ENCODE results near the gene ORM2. TPM values are rescaled to one million over a fixed set of nuclear protein-coding genes. Genes with fewer than 3 reads are reported as not detected.

ORM2 gene
- total and polyA plus RNA-seq, 2 donors (not counting 1 experiment from before 2014, with no cell fraction given) = not detected

DNA sequence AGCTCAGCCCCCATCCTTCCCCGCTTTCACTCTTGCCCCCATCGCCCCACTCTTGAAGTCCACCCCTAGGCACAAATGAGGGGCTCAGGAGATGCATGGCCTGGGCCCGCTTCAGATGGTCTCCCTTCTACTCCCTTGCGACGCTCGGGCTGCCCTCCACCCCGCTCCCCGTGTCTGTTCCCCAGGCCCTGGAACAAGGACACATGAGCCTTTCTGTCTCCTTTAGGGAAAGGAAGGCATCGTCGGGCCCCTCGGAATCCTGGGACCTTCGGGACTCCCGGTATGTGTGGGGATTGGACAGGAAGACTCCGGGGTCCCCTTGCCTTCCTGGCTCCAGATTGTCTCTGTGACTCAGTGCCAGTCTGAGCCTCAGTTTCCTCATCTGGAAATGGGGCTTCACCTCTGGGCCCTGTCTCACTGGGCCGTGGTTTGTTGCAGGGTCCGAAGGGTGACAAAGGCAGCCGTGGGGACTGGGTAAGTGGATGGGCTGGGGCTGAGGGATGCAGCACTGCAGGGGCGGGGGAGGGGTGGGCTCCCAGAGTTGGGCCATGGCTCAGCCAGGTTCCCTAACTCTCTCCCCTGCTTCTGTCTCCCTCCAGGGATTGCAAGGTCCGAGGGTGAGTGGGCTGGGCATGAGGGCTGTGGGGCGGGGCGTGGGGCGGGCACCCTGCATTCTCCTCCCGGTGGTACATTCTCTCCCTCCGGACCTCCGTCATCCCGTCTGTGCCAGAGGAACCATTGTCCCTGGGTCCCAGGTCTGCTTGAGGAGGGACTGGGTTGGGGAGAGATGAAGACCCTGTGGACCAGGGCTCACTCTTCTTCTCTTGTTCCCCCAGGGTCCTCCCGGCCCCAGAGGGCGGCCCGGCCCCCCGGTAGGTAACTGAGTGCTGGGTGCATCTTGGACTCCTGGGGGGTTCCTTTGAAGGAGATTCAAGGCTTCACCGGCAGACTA, 28.5 kb upstream of the ORM2 start:
- CTCF ChIA-PET = interaction anchor here (1.2 kb wide), 1 partner anchor 11 kb away, joined by 3 read pairs; no protein-coding TSS in a partner anchor
- Mint-ChIP-seq H3K9me3 (ENCODE audit: insufficient read depth) (no peaks in the 10 kb centered on the region), H3K4me1 (peaks cover 3% of the 10 kb centered on the region), H3K27me3 (peaks cover 4% of the 10 kb centered on the region), H3K27ac (no peak overlapping the region), H3K4me3 (no peak overlapping the region)
- Histone ChIP-seq H4K20me1 (ENCODE audit: control insufficient read depth, insufficient read depth, low read length, poor library complexity, severe bottlenecking) (no peaks in the 10 kb centered on the region), H3K9me3 (ENCODE audit: control extremely low read depth in 1 of 3, control insufficient read depth in 2 of 3, insufficient read depth in 1 of 3, low read length in 2 of 3) (peaks cover 0 to 6% (median 5%) of the 10 kb centered on the region in 3 donors), H3K79me2 (ENCODE audit: control insufficient read depth, insufficient read depth, low read length) (no peaks in the 10 kb centered on the region), H2AFZ (ENCODE audit: insufficient read depth, low read depth, low read length, poor library complexity, severe bottlenecking) (no peak overlapping the region), H3K27ac (ENCODE audit: low read length in 2 of 2) (no peak overlapping the region), H3K4me3 (ENCODE audit: control extremely low read depth in 1 of 5, extremely low read depth in 1 of 5, insufficient read depth in 1 of 5, low read depth in 2 of 5, low read length in 4 of 5) (no peak overlapping the region), H3K27me3 (replicated peaks in 1 of 4; ENCODE audit: control extremely low read depth in 1 of 4, control insufficient read depth in 3 of 4, insufficient read depth in 4 of 4, low read length in 3 of 4) (peaks cover 0 to 8% (median 1%) of the 10 kb centered on the region in 4 experiments), H3K9ac (ENCODE audit: low read length) (no peak overlapping the region), H3K4me1 (ENCODE audit: control insufficient read depth in 2 of 2, insufficient read depth in 2 of 2, low read length in 2 of 2) (peaks cover 0 to 6% of the 10 kb centered on the region in 2 donors), H3K36me3 (replicated peaks in 1 of 2; ENCODE audit: control extremely low read depth in 1 of 2, control insufficient read depth in 1 of 2, extremely low read depth in 1 of 2, insufficient read depth in 2 of 2, low read length in 1 of 2) (no peaks in the 10 kb centered on the region), H3K4me2 (replicated peaks; ENCODE audit: low read depth, low read length, poor library complexity, severe bottlenecking) (no peak overlapping the region)
- ATAC-seq (ENCODE audit: low read depth) (no peak), DNase-seq (no peak)
- TF ChIP-seq, protein P1, sequence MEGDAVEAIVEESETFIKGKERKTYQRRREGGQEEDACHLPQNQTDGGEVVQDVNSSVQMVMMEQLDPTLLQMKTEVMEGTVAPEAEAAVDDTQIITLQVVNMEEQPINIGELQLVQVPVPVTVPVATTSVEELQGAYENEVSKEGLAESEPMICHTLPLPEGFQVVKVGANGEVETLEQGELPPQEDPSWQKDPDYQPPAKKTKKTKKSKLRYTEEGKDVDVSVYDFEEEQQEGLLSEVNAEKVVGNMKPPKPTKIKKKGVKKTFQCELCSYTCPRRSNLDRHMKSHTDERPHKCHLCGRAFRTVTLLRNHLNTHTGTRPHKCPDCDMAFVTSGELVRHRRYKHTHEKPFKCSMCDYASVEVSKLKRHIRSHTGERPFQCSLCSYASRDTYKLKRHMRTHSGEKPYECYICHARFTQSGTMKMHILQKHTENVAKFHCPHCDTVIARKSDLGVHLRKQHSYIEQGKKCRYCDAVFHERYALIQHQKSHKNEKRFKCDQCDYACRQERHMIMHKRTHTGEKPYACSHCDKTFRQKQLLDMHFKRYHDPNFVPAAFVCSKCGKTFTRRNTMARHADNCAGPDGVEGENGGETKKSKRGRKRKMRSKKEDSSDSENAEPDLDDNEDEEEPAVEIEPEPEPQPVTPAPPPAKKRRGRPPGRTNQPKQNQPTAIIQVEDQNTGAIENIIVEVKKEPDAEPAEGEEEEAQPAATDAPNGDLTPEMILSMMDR (IDR thresholded peaks at IDR 0.05) = no peak
- TF ChIP-seq EZH2 (IDR thresholded peaks at IDR 0.05; ENCODE audit: borderline replicate concordance, insufficient read depth, low read depth, low read length, poor library complexity, severe bottlenecking) = no peak
- 91% methylated on average over 24 of the region's 31 CpGs for WGBS (ENCODE audit: insufficient coverage)
- intact Hi-C loops (cut with micrococcal nuclease) = no loop called here
- POLR2A ChIA-PET = no interaction called here
